HG03520 (cell line): ENCODE measurements around the gene KHDC4.

Source experiments
- ATAC-seq: cut with Tn5 transposase; IDR thresholded peaks from one replicate; pipeline ENCODE4 v1.9.1; 2021; ENCODE audit warnings: mild to moderate bottlenecking, moderate library complexity; ENCODE audit not compliant: unreplicated experiment

Gene KHDC4

GRCh38 chr1:155970531-155971167, 36.4 kb upstream of the KHDC4 start:
- no peak for ATAC-seq

- ATAC-seq: no peak
These were observed 35.2 kb upstream of the KHDC4 start for GRCh38 chr1:155969377-155969791.

- no peak for ATAC-seq
These were observed 34.5 kb upstream of the KHDC4 start for GRCh38 chr1:155968670-155969069.

- ATAC-seq: no peak
These were observed 33.8 kb upstream of the KHDC4 start for GRCh38 chr1:155968051-155968400.

- ATAC-seq: no peak
These were observed 33.3 kb upstream of the KHDC4 start for GRCh38 chr1:155967341-155968050.

GRCh38 chr1:155966750-155967149, 32.5 kb upstream of the KHDC4 start:
- ATAC-seq: no peak

GRCh38 chr1:155966135-155966534, 31.9 kb upstream of the KHDC4 start:
- ATAC-seq: no peak

GRCh38 chr1:155964193-155964592, 30.0 kb upstream of the KHDC4 start:
- ATAC-seq: no peak

GRCh38 chr1:155962599-155963211, 28.5 kb upstream of the KHDC4 start:
- ATAC-seq: no peak

GRCh38 chr1:155961937-155962336, 27.7 kb upstream of the KHDC4 start:
- ATAC-seq: no peak

- no peak for ATAC-seq
These were observed 26.0 kb upstream of the KHDC4 start for GRCh38 chr1:155960081-155960745.

GRCh38 chr1:155957411-155957915, 23.2 kb upstream of the KHDC4 start:
- no peak for ATAC-seq

- no peak for ATAC-seq
These were observed 20.4 kb upstream of the KHDC4 start for GRCh38 chr1:155954645-155955044.

- ATAC-seq: no peak
These were observed 18.3 kb upstream of the KHDC4 start for GRCh38 chr1:155952505-155952890.

GRCh38 chr1:155951753-155952504, 17.7 kb upstream of the KHDC4 start:
- no peak for ATAC-seq

GRCh38 chr1:155950829-155951228, 16.6 kb upstream of the KHDC4 start:
- ATAC-seq: no peak

GRCh38 chr1:155947741-155948140, 13.5 kb upstream of the KHDC4 start:
- ATAC-seq: no peak

- ATAC-seq: no peak
These were observed 13.1 kb upstream of the KHDC4 start for GRCh38 chr1:155947292-155947691.

- peak; percentile 28 for ATAC-seq
These were observed 12.5 kb upstream of the KHDC4 start for GRCh38 chr1:155946633-155947219.

GRCh38 chr1:155944444-155944799, 10.2 kb upstream of the KHDC4 start:
- no peak for ATAC-seq
